ENCODE measurements around the gene C6. TPM values are rescaled to one million over a fixed set of nuclear protein-coding genes. Genes with fewer than 3 reads are reported as not detected.

C6 gene
- total and polyA plus RNA-seq, 2 donors (not counting 1 experiment from before 2014, with no cell fraction given) = not detected

GRCh38 chr5:41109186-41109585 is 104.1 kb downstream of the C6 start:
- no peak for DNase-seq
- no peak overlapping the region for H3K9ac ChIP-seq (ENCODE audit: low read length)
- H3K36me3 ChIP-seq (replicated peaks in 1 of 2; ENCODE audit: control extremely low read depth in 1 of 2, control insufficient read depth in 1 of 2, extremely low read depth in 1 of 2, insufficient read depth in 2 of 2, low read length in 1 of 2) = no peaks in the 10 kb centered on the region
- H3K4me2 ChIP-seq (replicated peaks; ENCODE audit: low read depth, low read length, poor library complexity, severe bottlenecking) = no peak overlapping the region
- no peaks in the 10 kb centered on the region for H3K27me3 ChIP-seq (replicated peaks in 1 of 4; ENCODE audit: control extremely low read depth in 1 of 4, control insufficient read depth in 3 of 4, insufficient read depth in 4 of 4, low read length in 3 of 4)
- Mint-ChIP-seq H3K9me3 (ENCODE audit: insufficient read depth) (no peaks in the 10 kb centered on the region), H3K4me3 (no peak overlapping the region), H3K27me3 (no peaks in the 10 kb centered on the region), H3K27ac (no peak overlapping the region), H3K4me1 (no peaks in the 10 kb centered on the region)
- TF ChIP-seq EZH2 (IDR thresholded peaks at IDR 0.05; ENCODE audit: borderline replicate concordance, insufficient read depth, low read depth, low read length, poor library complexity, severe bottlenecking) = no peak
- no peak for TF ChIP-seq CTCF (IDR thresholded peaks at IDR 0.05)
- H4K20me1 ChIP-seq (ENCODE audit: control insufficient read depth, insufficient read depth, low read length, poor library complexity, severe bottlenecking) = no peaks in the 10 kb centered on the region
- H3K9me3 ChIP-seq (ENCODE audit: control extremely low read depth in 1 of 3, control insufficient read depth in 2 of 3, insufficient read depth in 1 of 3, low read length in 2 of 3) = no peaks in the 10 kb centered on the region
- ChIA-PET POLR2A (no interaction called here), CTCF (no interaction called here)
- H3K27ac ChIP-seq (ENCODE audit: low read length in 2 of 2) = no peak overlapping the region
- H3K79me2 ChIP-seq (ENCODE audit: control insufficient read depth, insufficient read depth, low read length) = no peaks in the 10 kb centered on the region
- no peaks in the 10 kb centered on the region for H3K4me1 ChIP-seq (ENCODE audit: control insufficient read depth in 2 of 2, insufficient read depth in 2 of 2, low read length in 2 of 2)
- H3K4me3 ChIP-seq (ENCODE audit: control extremely low read depth in 1 of 5, extremely low read depth in 1 of 5, insufficient read depth in 1 of 5, low read depth in 2 of 5, low read length in 4 of 5) = no peak overlapping the region
- no peak overlapping the region for H2AFZ ChIP-seq (ENCODE audit: insufficient read depth, low read depth, low read length, poor library complexity, severe bottlenecking)
- intact Hi-C loops (cut with micrococcal nuclease) = no loop called here
- ATAC-seq (ENCODE audit: low read depth) = no peak

DNA sequence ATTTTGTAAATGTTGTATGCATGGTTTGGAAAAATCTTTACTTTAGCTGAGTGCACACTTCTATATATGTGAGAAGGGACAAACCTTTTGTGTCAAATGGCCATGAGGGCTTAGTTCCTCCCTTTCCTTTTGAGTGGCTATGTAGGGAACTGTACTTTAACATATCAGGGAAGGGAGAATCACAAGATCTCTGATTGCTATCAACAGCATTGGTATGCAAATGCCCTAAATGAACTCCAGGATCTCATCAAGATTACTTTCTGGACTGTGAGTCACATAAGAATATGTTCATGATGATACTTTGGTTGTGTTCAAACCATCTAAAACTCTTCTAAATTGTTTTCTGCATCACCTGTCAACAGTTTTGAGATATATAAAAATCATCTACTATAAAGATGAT is 111.0 kb downstream of the C6 start:
- DNase-seq = no peak
- ChIA-PET POLR2A (no interaction called here), CTCF (no interaction called here)
- ATAC-seq (ENCODE audit: low read depth) = no peak
- no peaks in the 10 kb centered on the region for H3K9me3 Mint-ChIP-seq (ENCODE audit: insufficient read depth)
- Histone ChIP-seq H3K9ac (ENCODE audit: low read length) (no peak overlapping the region), H3K9me3 (ENCODE audit: control extremely low read depth in 1 of 3, control insufficient read depth in 2 of 3, insufficient read depth in 1 of 3, low read length in 2 of 3) (no peaks in the 10 kb centered on the region), H3K27ac (ENCODE audit: low read length in 2 of 2) (no peak overlapping the region), H3K4me2 (replicated peaks; ENCODE audit: low read depth, low read length, poor library complexity, severe bottlenecking) (no peak overlapping the region), H3K79me2 (ENCODE audit: control insufficient read depth, insufficient read depth, low read length) (no peaks in the 10 kb centered on the region), H3K4me3 (ENCODE audit: control extremely low read depth in 1 of 5, extremely low read depth in 1 of 5, insufficient read depth in 1 of 5, low read depth in 2 of 5, low read length in 4 of 5) (no peak overlapping the region), H3K4me1 (ENCODE audit: control insufficient read depth in 2 of 2, insufficient read depth in 2 of 2, low read length in 2 of 2) (no peaks in the 10 kb centered on the region), H3K27me3 (replicated peaks in 1 of 4; ENCODE audit: control extremely low read depth in 1 of 4, control insufficient read depth in 3 of 4, insufficient read depth in 4 of 4, low read length in 3 of 4) (no peaks in the 10 kb centered on the region), H2AFZ (ENCODE audit: insufficient read depth, low read depth, low read length, poor library complexity, severe bottlenecking) (no peak overlapping the region), H4K20me1 (ENCODE audit: control insufficient read depth, insufficient read depth, low read length, poor library complexity, severe bottlenecking) (no peaks in the 10 kb centered on the region), H3K36me3 (replicated peaks in 1 of 2; ENCODE audit: control extremely low read depth in 1 of 2, control insufficient read depth in 1 of 2, extremely low read depth in 1 of 2, insufficient read depth in 2 of 2, low read length in 1 of 2) (no peaks in the 10 kb centered on the region)
- H3K4me1 Mint-ChIP-seq = no peaks in the 10 kb centered on the region
- no peak overlapping the region for H3K4me3 Mint-ChIP-seq
- TF ChIP-seq CTCF (IDR thresholded peaks at IDR 0.05) = no peak
- no peak for TF ChIP-seq EZH2 (IDR thresholded peaks at IDR 0.05; ENCODE audit: borderline replicate concordance, insufficient read depth, low read depth, low read length, poor library complexity, severe bottlenecking)
- H3K27ac Mint-ChIP-seq = no peak overlapping the region
- intact Hi-C loops (cut with micrococcal nuclease) = no loop called here
- H3K27me3 Mint-ChIP-seq = peaks cover 2% of the 10 kb centered on the region
